Measurements from ENCODE around the gene PCLAF. TPM values are rescaled to one million over a fixed set of nuclear protein-coding genes. Genes with fewer than 3 reads are reported as not detected.
"Not testable (repeated sequence)": the region's sequence is repeated elsewhere in the genome, so short reads cannot be mapped to it uniquely, and the experiment has no call there.

Gene PCLAF
- total and polyA plus RNA-seq, 4 donors: 1.4 to 72.2 (median 3.4) TPM

DNA sequence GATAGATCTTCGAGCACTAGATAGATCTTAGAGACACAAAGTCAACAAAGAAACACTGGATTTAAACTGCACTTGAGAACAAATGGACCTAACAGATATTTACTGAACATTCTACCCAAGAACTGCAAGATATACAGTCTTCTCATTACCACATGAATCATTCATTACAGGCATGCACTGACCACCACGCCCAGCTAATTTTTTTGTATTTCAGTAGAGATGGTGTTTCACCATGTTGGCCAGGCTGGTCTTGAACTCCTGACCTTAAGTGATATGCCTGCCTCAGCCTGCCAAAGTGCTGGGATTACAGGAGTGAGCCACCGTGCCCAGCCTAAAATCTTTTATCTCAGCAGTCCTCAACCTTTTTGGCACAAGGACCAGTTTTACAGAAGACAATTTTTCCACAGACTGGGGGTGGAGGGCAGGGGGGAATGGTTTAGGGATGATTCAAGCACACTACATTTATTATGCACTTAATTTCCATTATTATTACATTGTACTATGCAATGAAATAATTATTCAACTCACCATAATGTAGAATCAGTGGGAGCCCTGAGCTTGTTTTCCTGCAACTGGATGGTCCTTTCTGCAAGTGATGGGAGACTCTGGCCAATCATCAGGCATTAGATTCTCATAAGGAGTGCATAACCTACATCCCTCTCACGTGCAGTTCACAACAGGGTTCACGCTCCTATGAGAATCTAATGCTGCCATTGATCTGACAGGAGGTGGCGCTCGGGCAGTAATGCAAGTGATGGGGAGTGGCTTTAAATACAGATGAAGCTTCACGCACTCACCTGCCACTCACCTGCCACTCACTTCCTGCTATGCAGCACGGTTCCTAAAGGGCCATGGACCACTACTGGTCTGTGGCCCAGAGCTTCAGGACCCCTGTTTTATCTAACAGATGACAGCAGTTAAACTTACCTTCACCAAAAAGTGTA, 47.0 kb downstream of the PCLAF start:
- no peak overlapping the region for H3K4me3 ChIP-seq (ENCODE audit: low read depth in 1 of 3, low read length in 3 of 3)
- TF ChIP-seq SP1 (IDR thresholded peaks at IDR 0.05) (no peak), HNF4G (IDR thresholded peaks at IDR 0.05) (no peak), NR2F2 (IDR thresholded peaks at IDR 0.05) (no peak), HNF4A (conservative IDR thresholded peaks at IDR 0.05) (no peak), TAF1 (conservative IDR thresholded peaks at IDR 0.05) (no peak), EGR1 (IDR thresholded peaks at IDR 0.05; ENCODE audit: low read depth in 2 of 2) (no peak), CTCF (IDR thresholded peaks at IDR 0.05; ENCODE audit: low read depth, low read length, missing input control) (no peak), GABPA (IDR thresholded peaks at IDR 0.05 in 1 of 2, conservative IDR thresholded peaks at IDR 0.05 in 1 of 2) (no peak)
- TF ChIP-seq, protein P1, sequence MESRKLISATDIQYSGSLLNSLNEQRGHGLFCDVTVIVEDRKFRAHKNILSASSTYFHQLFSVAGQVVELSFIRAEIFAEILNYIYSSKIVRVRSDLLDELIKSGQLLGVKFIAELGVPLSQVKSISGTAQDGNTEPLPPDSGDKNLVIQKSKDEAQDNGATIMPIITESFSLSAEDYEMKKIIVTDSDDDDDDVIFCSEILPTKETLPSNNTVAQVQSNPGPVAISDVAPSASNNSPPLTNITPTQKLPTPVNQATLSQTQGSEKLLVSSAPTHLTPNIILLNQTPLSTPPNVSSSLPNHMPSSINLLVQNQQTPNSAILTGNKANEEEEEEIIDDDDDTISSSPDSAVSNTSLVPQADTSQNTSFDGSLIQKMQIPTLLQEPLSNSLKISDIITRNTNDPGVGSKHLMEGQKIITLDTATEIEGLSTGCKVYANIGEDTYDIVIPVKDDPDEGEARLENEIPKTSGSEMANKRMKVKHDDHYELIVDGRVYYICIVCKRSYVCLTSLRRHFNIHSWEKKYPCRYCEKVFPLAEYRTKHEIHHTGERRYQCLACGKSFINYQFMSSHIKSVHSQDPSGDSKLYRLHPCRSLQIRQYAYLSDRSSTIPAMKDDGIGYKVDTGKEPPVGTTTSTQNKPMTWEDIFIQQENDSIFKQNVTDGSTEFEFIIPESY (IDR thresholded peaks at IDR 0.05): no peak
- TF ChIP-seq, protein P2, sequence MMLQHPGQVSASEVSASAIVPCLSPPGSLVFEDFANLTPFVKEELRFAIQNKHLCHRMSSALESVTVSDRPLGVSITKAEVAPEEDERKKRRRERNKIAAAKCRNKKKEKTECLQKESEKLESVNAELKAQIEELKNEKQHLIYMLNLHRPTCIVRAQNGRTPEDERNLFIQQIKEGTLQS (IDR thresholded peaks at IDR 0.05): no peak
- TF ChIP-seq, protein P3, sequence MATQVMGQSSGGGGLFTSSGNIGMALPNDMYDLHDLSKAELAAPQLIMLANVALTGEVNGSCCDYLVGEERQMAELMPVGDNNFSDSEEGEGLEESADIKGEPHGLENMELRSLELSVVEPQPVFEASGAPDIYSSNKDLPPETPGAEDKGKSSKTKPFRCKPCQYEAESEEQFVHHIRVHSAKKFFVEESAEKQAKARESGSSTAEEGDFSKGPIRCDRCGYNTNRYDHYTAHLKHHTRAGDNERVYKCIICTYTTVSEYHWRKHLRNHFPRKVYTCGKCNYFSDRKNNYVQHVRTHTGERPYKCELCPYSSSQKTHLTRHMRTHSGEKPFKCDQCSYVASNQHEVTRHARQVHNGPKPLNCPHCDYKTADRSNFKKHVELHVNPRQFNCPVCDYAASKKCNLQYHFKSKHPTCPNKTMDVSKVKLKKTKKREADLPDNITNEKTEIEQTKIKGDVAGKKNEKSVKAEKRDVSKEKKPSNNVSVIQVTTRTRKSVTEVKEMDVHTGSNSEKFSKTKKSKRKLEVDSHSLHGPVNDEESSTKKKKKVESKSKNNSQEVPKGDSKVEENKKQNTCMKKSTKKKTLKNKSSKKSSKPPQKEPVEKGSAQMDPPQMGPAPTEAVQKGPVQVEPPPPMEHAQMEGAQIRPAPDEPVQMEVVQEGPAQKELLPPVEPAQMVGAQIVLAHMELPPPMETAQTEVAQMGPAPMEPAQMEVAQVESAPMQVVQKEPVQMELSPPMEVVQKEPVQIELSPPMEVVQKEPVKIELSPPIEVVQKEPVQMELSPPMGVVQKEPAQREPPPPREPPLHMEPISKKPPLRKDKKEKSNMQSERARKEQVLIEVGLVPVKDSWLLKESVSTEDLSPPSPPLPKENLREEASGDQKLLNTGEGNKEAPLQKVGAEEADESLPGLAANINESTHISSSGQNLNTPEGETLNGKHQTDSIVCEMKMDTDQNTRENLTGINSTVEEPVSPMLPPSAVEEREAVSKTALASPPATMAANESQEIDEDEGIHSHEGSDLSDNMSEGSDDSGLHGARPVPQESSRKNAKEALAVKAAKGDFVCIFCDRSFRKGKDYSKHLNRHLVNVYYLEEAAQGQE (IDR thresholded peaks at IDR 0.05): no peak
- H3K4me1 ChIP-seq (ENCODE audit: control insufficient read depth in 4 of 4, insufficient read depth in 4 of 4, low read length in 3 of 4): no peaks in the 10 kb centered on the region
- H3K27me3 ChIP-seq (ENCODE audit: control insufficient read depth in 4 of 4, insufficient read depth in 4 of 4, low read length in 3 of 4): no peaks in the 10 kb centered on the region
- H3K27ac ChIP-seq (ENCODE audit: low read depth in 1 of 2, low read length in 2 of 2): no peak overlapping the region
- H3K9ac ChIP-seq (ENCODE audit: low read depth in 1 of 2, low read length in 2 of 2): no peak overlapping the region
- no peaks in the 10 kb centered on the region for H3K36me3 ChIP-seq (ENCODE audit: control insufficient read depth in 4 of 4, insufficient read depth in 3 of 4, low read depth in 1 of 4, low read length in 3 of 4)
- no peak for DNase-seq (ENCODE audit: low spot score)
- no peaks in the 10 kb centered on the region for H3K9me3 ChIP-seq (ENCODE audit: control insufficient read depth in 4 of 4, low read length in 3 of 4)
- 88% methylated on average over 9 of the region's 9 CpGs for WGBS

DNA sequence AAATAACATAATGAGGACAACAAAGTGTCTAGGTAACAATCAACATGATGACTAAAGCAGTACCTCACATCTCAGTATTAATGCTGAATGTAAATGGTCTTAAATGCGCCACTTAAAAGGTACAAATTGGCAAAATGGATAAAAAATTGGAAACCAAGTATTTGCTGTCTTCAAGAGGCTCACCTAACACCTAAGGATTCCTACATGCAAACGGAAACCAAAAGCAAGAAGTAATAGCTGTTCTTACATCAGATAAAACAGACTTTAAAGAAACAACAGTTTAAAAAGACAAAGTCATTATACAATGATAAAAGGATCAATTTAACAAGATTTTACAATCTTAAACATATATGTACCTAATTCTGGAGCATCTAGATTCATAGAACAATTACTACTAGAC, 47.7 kb downstream of the PCLAF start:
- Histone ChIP-seq H3K9ac (ENCODE audit: low read depth in 1 of 2, low read length in 2 of 2) (no peak overlapping the region), H3K27ac (ENCODE audit: low read depth in 1 of 2, low read length in 2 of 2) (no peak overlapping the region), H3K27me3 (ENCODE audit: control insufficient read depth in 4 of 4, insufficient read depth in 4 of 4, low read length in 3 of 4) (no peaks in the 10 kb centered on the region), H3K9me3 (ENCODE audit: control insufficient read depth in 4 of 4, low read length in 3 of 4) (no peaks in the 10 kb centered on the region), H3K4me3 (ENCODE audit: low read depth in 1 of 3, low read length in 3 of 3) (no peak overlapping the region), H3K36me3 (ENCODE audit: control insufficient read depth in 4 of 4, insufficient read depth in 3 of 4, low read depth in 1 of 4, low read length in 3 of 4) (no peaks in the 10 kb centered on the region), H3K4me1 (ENCODE audit: control insufficient read depth in 4 of 4, insufficient read depth in 4 of 4, low read length in 3 of 4) (no peaks in the 10 kb centered on the region)
- DNase-seq (ENCODE audit: low spot score): no peak
- TF ChIP-seq MAX (IDR thresholded peaks at IDR 0.05): no peak
- TF ChIP-seq FOXA2 (IDR thresholded peaks at IDR 0.05): no peak
- no peak for TF ChIP-seq NR2F2 (IDR thresholded peaks at IDR 0.05)
- TF ChIP-seq RAD21 (IDR thresholded peaks at IDR 0.05): no peak
- no peak for TF ChIP-seq FOXA1 (IDR thresholded peaks at IDR 0.05)
- no peak for TF ChIP-seq HNF4G (IDR thresholded peaks at IDR 0.05)
- no peak for TF ChIP-seq JUND (IDR thresholded peaks at IDR 0.05)
- no peak for TF ChIP-seq TAF1 (conservative IDR thresholded peaks at IDR 0.05)
- TF ChIP-seq HNF4A (conservative IDR thresholded peaks at IDR 0.05): no peak
- no peak for TF ChIP-seq YY1 (IDR thresholded peaks at IDR 0.05)
- WGBS: 98% methylated on average over 2 of the region's 2 CpGs

- H3K4me1 ChIP-seq (ENCODE audit: control insufficient read depth in 4 of 4, insufficient read depth in 4 of 4, low read length in 3 of 4); H3K36me3 ChIP-seq (ENCODE audit: control insufficient read depth in 4 of 4, insufficient read depth in 3 of 4, low read depth in 1 of 4, low read length in 3 of 4); H3K27me3 ChIP-seq (ENCODE audit: control insufficient read depth in 4 of 4, insufficient read depth in 4 of 4, low read length in 3 of 4); H3K9me3 ChIP-seq (ENCODE audit: control insufficient read depth in 4 of 4, low read length in 3 of 4); H3K9ac ChIP-seq (ENCODE audit: low read depth in 1 of 2, low read length in 2 of 2); H3K4me3 ChIP-seq (ENCODE audit: low read depth in 1 of 3, low read length in 3 of 3); DNase-seq (ENCODE audit: low spot score); H3K27ac ChIP-seq (ENCODE audit: low read depth in 1 of 2, low read length in 2 of 2): not testable (repeated sequence)
- 58% methylated on average over 2 of the region's 3 CpGs for WGBS
Observed at GRCh38 chr15:64331668-64332067, 49.6 kb downstream of the PCLAF start.

Measured in liver (tissue), 9 donors.